Uterus (tissue), 2 donors: ENCODE results near the gene PGBD5.

ENCODE experiments used
- CTCF ChIP-seq, 4 experiments: fragments of 200-600 bp in 2 of 4; fragments of 450-650 bp in 2 of 4; sonication (generic) in 2 of 4; IDR thresholded peaks; one replicate each; pipeline ENCODE4 v1.5.1; 2016 to 2019; ENCODE audit warnings: antibody characterized with exemption in 4 of 4, mild to moderate bottlenecking in 2 of 4, moderate library complexity in 1 of 4
- POLR2A ChIP-seq, 2 donors: fragments of 450-650 bp; IDR thresholded peaks; one replicate each; pipeline ENCODE4 v1.6.1; 2016; ENCODE audit warnings: antibody characterized with exemption in 2 of 2, mild to moderate bottlenecking in 1 of 2, moderate library complexity in 1 of 2

- TF ChIP-seq CTCF (IDR thresholded peaks at IDR 0.05) (no peak), POLR2A (IDR thresholded peaks at IDR 0.05) (no peak)
Measured at GRCh38 chr1:230339033-230339432, 87.1 kb downstream of the PGBD5 start.
